ENCODE measurements around the gene HOXA5. TPM values are rescaled to one million over a fixed set of nuclear protein-coding genes. Genes with fewer than 3 reads are reported as not detected.

HOXA5 gene
- total RNA-seq, 1 experiment from 2014 or later = 6.7 TPM

GRCh38 chr7:27164045-27164366, 20.5 kb upstream of the HOXA5 start (continued):
- TF ChIP-seq ZBTB33 (IDR thresholded peaks at IDR 0.05; ENCODE audit: extremely low read depth, insufficient replicate concordance, low read length) (no peak), JUND (IDR thresholded peaks at IDR 0.05) (no peak), ZNF274 (IDR thresholded peaks at IDR 0.05; ENCODE audit: low read depth, low read length) (no peak), SRF (IDR thresholded peaks at IDR 0.05; ENCODE audit: low read depth) (no peak)

DNA sequence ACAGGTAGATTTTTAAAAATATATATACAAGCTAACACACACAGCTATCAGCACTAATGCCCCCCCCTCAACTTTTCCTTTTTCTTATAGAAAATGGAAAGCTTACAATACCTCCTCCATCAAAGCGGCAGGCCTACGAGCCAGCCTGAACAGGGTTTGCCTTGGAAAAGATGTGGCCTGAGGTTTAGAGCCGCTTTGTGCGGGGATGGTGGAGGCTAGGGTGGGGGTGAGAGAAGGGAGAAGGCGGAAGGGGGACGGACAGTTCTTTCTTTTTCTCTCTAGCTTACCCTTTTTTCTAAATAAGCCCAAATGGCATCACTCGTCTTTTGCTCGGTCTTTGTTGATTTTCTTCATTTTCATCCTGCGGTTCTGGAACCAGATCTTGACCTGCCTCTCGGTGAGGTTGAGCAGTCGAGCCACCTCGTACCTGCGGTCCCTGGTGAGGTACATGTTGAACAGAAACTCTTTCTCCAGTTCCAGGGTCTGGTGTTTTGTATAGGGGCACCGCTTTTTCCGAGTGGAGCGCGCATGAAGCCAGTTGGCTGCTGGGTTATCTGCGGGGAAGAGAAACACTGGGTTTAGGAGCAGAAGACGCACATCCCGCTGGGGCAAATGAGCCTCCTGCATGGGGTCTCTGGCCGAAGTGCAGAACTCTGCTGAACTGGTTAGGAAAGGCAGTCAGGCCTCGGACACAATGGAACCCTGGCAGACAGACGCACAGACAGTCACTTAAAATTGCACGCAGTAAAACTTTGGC, 20.0 kb upstream of the HOXA5 start:
- ChIA-PET RAD21 (ENCODE audit: low non-redundant PET in 1 of 2, low total read pairs in 2 of 2, uncharacterized antibody in 2 of 2, unreplicated experiment in 2 of 2) (no interaction called here), CTCF (interaction anchor here (0.9 to 3.4 kb wide), 4 partner anchors 11 to 1270 kb away, joined by 4 to 17 read pairs (median 6); partner anchors contain the start of gene HOXA3), POLR2A (interaction anchor here (1.4 kb wide), 2 partner anchors 14 to 32 kb away, joined by 3 to 4 read pairs; no protein-coding TSS in a partner anchor)
- Histone ChIP-seq H2AFZ (ENCODE audit: low read depth, low read length, poor library complexity, severe bottlenecking) (no peak overlapping the region), H3K4me2 (ENCODE audit: low read length) (peak overlapping the region; percentile 97), H3K9ac (ENCODE audit: low read length) (peak overlapping the region; percentile 89), H3K27me3 (ENCODE audit: insufficient read depth, low read length) (no peaks in the 10 kb centered on the region), H3K36me3 (ENCODE audit: control insufficient read depth in 1 of 2, insufficient read depth in 2 of 2, low read length in 2 of 2) (peaks cover 0 to 4% of the 10 kb centered on the region in 2 experiments; a peak in 1 of 4 replicates), H3K9me3 (ENCODE audit: control insufficient read depth in 1 of 2, insufficient read depth in 1 of 2, low read depth in 1 of 2, low read length in 2 of 2) (no peaks in the 10 kb centered on the region), H3K9me2 (ENCODE audit: insufficient read depth) (no peaks in the 10 kb centered on the region), H3K27ac (ENCODE audit: low read depth, low read length) (peak overlapping the region; percentile 91), H3K4me1 (ENCODE audit: control insufficient read depth in 1 of 2, insufficient read depth in 2 of 2, low read length in 2 of 2) (peaks cover 22 to 70% of the 10 kb centered on the region in 2 experiments), H3K79me2 (ENCODE audit: insufficient read depth, low read length) (peaks cover 68% of the 10 kb centered on the region), H4K20me1 (ENCODE audit: insufficient read depth) (no peaks in the 10 kb centered on the region), H3K4me3 (replicated peaks in 1 of 2; ENCODE audit: low read depth in 1 of 2, low read length in 2 of 2) (peak overlapping the region; percentile 77 to 84)
- no peak for DNase-seq (ENCODE audit: low read depth, low spot score)
- no peak for ATAC-seq
- TF ChIP-seq, protein P1, sequence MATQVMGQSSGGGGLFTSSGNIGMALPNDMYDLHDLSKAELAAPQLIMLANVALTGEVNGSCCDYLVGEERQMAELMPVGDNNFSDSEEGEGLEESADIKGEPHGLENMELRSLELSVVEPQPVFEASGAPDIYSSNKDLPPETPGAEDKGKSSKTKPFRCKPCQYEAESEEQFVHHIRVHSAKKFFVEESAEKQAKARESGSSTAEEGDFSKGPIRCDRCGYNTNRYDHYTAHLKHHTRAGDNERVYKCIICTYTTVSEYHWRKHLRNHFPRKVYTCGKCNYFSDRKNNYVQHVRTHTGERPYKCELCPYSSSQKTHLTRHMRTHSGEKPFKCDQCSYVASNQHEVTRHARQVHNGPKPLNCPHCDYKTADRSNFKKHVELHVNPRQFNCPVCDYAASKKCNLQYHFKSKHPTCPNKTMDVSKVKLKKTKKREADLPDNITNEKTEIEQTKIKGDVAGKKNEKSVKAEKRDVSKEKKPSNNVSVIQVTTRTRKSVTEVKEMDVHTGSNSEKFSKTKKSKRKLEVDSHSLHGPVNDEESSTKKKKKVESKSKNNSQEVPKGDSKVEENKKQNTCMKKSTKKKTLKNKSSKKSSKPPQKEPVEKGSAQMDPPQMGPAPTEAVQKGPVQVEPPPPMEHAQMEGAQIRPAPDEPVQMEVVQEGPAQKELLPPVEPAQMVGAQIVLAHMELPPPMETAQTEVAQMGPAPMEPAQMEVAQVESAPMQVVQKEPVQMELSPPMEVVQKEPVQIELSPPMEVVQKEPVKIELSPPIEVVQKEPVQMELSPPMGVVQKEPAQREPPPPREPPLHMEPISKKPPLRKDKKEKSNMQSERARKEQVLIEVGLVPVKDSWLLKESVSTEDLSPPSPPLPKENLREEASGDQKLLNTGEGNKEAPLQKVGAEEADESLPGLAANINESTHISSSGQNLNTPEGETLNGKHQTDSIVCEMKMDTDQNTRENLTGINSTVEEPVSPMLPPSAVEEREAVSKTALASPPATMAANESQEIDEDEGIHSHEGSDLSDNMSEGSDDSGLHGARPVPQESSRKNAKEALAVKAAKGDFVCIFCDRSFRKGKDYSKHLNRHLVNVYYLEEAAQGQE (IDR thresholded peaks at IDR 0.05; ENCODE audit: low read depth) = no peak
- TF ChIP-seq SRF (IDR thresholded peaks at IDR 0.05; ENCODE audit: low read depth) (no peak), CBX3 (IDR thresholded peaks at IDR 0.05; ENCODE audit: low read depth) (no peak), ZFX (IDR thresholded peaks at IDR 0.05) (no peak), POLR2A (IDR thresholded peaks at IDR 0.05; ENCODE audit: borderline replicate concordance, extremely low read depth, insufficient read depth, insufficient read length) (no peak), ZNF274 (IDR thresholded peaks at IDR 0.05; ENCODE audit: low read depth, low read length) (no peak), JUND (IDR thresholded peaks at IDR 0.05) (no peak), RAD21 (IDR thresholded peaks at IDR 0.05; ENCODE audit: low read depth) (no peak), ZBTB33 (IDR thresholded peaks at IDR 0.05; ENCODE audit: extremely low read depth, insufficient replicate concordance, low read length) (no peak), ELF1 (IDR thresholded peaks at IDR 0.05; ENCODE audit: borderline replicate concordance, low read depth) (no peak)
- intact Hi-C loops (cut with micrococcal nuclease) = loop anchor here (5.0 to 10.0 kb wide), 4 partner anchors 881 to 1596 kb away; partner anchors contain the start of genes CBX3 and HNRNPA2B1
- TSS peak; percentile 31 for BruUV-seq (replicated peaks)
